Measurements from ENCODE around the gene IL6ST. TPM values are rescaled to one million over a fixed set of nuclear protein-coding genes. Genes with fewer than 3 reads are reported as not detected.
"Not testable (repeated sequence)": the region's sequence is repeated elsewhere in the genome, so short reads cannot be mapped to it uniquely, and the experiment has no call there.

IL6ST gene
- total RNA-seq, 1 donor from 2014 or later = 32.0 TPM

DNA sequence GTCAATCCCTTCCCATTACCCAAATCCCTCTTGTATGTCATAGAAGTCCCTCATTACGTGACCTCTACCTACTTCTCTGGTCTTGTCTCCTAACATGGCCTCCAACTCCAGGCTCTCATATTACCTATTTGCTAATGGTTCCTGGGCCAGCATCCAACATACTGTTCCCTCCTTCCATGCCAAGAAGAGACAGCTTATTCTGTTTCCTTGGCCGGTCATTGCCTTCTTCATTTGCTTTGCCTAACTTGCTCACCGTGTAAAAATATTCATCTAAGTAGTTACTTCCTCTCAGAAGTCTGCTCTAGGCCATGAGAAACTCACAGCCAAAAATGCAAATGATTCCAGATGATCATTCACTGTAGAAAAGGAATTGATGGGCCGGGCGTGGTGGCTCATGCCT lies 8.9 kb upstream of the IL6ST start:
- DNase-seq = no peak

DNA sequence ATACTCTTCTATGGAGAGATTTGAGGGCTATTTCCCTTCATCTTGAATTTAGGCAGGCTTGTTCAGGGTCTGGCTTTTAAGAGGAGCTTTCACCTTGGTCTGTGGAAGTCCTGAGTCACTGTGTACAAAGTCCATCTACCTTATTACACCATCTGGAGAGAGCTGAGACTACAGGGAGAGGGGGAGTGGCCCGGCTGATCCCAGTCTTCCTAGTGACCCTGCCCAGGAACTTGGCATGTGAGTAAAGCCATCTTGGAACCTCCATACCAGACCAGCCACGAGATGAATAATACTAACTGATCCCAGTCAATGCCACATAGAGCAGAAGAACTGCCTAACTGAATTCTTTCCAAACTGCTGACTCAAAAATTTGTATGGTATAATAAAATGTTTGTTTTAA lies 8.4 kb upstream of the IL6ST start:
- no peak for DNase-seq

DNA sequence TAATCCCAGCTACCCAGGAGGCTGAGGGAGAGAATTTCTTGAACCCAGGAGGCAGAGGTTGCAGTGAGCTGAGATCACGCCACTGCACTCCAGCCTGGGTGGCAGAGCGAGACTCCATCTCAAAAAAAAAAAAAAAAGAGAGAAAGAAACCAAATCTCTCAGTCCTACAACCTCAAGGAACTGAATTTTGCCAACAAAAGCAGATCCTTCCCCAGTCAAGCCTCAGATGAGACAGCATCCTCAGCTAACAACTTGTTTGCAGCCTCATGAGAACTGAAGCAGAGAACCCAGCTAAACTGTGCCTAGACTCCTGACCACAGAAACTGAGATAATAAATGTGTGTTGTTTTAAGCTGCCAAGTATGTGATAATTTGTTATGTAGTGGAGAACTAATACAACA lies 7.5 kb upstream of the IL6ST start:
- DNase-seq = no peak

DNA sequence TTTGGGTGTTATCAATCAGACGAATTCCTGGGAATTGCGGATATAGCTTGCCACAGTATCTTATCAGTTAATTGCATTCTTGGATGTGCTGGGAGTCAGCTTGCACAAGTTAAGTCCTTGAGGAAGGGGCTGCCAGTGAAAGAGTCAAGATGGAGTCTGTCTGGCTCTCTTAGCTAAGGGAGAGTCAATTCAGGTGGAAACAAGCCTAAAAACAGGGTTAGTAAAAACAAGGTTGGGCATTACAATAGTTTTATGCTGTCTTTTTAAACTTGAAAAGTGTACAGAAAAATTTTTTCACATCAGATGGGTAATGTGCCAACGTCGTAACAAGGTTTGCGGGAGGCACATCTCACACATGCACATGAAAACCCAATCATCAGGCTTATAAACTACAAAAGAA lies 5.5 kb upstream of the IL6ST start:
- DNase-seq = not testable (repeated sequence)

DNA sequence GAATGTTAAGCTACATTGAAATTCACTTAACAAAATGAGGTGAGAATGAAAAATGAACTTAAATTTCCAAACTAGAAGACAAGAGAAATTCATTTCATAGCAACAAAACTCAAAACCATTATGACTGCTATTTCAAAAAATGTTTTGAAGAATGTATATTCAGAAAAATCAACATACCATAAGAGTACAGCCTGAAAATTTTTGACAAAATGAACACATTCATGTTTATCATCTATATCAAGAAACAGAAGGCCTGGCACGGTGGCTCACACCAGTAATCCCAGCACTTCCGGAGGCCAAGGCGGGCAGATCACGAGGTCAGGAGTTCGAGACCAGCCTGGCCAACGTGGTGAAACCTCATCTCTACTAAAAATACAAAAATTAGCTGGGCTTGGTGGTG lies 4.2 kb upstream of the IL6ST start:
- DNase-seq = no peak

DNA sequence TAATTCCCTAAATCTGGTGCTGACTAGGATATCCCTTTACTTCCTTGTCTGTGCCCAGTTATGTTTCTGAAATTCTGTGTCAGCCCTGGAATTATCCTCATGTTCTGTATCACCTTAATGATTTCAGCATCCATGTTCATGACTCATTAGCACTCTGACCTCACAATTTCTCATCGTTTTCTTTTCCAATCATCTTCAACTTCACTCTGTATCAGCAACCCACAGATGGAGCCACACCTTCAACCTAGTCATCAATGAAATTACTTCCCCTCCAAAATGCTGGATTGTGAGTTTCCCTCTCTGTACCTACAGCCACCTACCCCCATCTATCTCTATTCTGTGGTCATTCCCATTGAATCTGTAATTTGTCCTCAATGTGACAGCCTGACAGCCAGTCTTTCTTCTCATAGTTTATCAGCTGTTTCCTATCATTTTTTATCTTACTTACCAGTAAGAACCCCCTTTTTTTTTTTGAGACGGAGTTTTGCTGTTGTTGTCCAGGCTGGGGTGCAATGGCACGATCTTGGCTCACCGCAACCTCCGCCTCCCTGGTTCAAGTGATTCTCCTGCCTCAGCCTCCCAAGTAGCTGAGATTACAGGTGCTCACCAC lies 3.1 kb upstream of the IL6ST start:
- no peak for DNase-seq

DNA sequence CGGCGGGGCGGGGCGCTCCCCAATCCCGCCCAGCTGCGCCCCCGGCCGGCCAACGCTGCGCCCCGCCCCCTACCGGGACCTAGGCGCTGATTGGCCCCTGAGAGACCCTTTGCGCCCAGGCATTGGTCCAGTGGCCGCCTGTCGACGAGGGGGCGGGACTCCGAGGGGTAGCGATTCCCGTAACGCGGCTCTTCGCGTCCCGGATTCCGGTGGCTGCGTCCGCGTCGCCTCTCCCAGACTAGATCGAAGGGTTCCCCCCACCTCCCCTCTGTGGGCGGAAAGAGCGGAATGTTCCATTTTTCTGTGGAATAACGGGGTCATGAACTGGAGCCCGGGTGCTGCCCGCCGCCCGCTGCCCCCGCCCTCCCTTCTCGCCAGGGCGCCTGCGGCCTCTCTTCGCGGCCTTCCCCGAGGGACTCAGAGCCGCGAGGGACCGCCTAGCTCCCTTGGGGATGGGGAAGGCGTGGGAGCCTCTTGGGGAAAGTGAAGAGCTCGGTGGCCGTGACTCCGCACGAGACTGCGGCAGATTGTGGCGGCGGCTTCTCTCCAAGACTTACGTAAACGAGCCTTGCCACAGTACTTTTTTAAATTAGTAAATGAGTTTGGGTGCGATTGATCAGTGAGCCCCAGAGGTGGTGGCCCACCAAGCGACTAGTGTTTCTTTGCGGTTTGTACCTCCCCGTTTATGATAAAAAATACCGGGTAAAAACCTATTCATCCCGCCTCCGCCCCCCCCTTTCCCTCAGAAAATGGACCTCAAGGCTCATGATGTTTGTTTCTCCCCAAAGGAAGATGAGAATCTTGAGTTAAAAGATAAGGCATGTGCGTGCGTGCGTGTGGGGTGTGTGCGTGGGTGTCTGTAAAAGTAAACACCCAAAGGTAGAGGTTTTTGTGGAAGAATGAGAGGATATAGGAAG lies 493 bp upstream of the IL6ST start:
- peak; percentile 97 for DNase-seq

DNA sequence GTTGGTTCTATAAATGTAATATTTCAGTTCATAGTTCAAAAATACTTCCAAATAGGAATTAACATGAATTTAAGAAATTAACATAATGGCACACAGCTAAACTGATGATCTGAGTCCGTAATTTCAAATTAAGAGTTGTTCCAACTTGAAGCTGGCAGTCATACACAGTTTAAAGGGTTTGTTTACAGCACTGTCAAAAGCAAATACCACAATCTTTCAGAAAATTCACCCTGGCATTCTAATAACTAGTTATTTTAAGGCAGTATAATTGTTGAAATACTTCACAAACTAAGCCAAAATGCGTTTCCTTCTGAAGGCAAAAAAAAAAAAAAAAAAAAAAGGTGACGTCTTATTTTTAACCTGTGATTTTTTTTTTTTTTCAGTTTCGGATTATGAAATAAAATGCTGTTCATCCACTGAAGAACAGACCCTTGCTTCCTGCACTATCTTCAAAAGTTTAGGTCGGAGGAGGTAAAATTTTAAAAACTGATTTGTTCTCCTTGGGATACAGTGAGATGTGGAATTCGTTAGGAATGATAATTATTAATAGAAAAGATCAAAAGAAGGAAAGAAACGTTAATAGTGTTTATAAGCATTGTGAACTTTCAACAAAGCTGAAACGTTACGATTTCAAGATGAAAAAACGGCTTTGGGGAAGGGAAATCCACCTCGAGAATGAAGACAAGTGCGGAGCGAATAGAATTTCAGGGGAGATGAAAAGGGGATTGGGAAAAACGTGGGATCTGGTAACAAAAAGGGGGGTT lies 850 bp downstream of the IL6ST start:
- DNase-seq = no peak

DNA sequence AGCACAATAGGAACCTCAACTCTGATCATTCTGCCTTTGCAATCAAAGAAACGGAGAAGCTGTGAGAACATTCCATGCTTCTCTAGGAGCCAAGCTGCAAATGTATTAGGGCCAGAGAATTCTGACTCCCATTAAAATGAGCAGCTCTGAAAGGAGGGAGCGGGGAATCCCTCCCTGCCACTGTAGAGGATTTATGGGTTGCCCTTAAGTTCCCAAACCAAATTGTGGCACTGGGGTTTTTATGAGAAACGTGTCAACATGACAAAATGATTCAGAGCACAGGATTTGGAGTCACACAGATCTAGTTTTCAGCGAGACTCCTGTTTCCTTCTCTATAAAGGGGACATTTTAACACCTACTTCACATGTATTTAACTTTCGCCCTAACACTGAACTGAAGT lies 1.8 kb downstream of the IL6ST start:
- no peak for DNase-seq

DNA sequence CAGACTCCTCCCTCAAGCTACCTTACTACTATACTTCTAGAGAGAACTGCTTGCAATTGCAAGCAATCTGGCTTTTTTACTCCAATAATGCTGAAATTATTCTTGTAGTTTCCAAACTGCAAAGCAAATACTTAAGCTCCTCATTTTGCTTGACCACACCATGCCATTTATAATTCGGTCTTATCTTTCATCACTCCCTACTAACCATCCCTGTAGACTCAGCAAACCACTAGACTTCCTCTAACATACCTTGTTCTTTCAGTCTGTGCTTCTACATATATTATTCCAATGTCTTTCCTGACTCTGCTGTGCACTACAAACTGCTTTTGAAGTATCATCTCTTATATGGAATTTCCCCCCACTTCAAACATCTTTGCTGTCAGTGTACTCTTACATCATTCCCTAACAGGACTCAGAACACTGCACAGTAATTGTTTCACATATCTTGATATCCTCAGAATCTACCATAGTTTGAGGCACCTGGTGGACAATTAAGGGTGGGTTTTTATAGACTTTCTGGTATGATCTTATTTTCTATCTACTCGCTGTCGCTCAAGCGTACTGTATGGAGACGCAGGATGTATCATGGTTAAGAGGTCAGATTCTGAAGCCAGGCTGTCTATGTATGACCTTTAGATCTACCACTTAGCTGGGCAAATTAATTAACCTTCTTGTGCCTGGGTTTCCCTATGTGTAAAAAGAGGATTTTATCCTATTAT lies 2.8 kb downstream of the IL6ST start:
- no peak for DNase-seq

DNA sequence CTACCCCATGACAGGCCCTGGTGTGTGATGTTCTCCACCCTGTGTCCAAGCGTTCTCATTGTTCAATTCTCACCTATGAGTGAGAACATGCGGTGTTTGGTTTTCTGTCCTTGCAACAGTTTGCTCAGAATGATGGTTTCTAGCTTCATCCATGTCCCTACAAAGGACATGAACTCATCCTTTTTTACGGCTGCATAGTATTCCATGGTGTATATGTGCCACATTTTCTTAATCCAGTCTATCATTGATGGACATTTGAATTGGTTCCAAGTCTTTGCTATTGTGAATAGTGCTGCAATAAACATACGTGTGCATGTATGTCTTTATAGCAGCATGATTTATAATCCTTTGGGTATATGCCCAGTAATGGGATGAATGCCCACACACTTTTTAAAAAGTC lies 3.9 kb downstream of the IL6ST start:
- DNase-seq = not testable (repeated sequence)

DNA sequence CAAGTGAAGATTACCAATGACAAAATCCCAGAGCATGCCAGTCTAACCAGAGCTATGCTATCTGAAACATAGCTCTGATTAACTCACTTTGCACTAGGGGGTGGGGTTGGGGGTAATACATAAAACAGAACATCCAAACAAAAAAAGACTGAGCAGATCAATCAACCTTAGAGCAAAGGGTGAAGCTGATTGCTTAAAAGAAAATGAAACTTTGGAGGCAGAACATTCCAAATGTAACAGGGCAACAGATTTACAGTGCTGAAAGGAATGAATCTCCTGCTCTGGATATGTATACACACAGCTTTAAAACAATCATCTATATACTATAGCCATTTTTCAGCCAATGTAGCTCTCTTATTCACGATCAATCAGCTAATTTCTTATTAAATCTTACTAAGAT lies 4.9 kb downstream of the IL6ST start:
- no peak for DNase-seq

DNA sequence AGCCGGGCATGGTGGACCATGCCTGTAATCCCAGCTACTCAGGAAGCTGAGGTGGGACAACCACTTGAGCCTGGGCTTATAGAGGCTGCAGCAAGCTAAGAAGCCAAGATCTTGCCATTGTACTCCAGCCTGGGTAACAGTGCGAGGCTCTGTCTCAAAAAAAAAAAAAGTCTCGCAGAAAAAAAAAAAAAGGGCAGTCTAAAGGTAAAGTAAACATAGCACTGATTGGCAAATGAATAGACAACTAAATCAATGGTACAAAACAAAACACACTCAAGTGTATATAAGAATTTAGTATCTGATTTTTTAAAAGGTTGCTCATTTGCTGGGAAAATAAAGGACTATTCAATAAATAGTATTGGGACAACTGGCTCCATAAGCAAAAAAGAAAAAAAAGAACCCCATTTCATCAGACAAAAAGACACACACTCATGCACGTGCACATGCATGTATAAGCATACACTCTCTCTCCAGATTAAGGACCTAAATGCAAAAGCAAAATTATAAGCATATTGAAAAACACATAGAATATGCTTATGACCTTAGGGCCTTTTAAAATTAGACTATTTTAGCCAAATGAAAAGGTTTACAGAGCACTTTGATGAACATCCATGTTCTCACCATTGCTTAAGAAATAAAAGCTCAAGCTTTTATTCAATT lies 5.7 kb downstream of the IL6ST start:
- DNase-seq = no peak

DNA sequence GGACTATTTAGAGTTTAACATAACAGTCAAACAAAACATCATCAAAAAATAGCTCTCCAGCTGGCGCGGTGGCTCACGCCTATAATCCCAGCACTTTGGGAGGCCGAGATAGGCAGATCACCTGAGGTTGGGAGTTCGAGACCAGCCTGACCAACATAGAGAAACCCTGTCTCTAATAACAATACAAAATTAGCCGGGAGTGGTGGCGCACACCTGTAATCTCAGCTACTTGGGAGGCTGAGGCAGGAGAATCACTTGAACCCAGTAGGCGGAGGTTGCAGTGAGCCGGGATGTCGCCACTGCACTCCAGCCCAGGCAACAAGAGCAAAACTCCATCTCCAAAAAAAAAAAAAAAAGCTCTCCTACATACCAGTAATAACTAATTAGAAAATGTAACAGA lies 6.3 kb downstream of the IL6ST start:
- not testable (repeated sequence) for DNase-seq

DNA sequence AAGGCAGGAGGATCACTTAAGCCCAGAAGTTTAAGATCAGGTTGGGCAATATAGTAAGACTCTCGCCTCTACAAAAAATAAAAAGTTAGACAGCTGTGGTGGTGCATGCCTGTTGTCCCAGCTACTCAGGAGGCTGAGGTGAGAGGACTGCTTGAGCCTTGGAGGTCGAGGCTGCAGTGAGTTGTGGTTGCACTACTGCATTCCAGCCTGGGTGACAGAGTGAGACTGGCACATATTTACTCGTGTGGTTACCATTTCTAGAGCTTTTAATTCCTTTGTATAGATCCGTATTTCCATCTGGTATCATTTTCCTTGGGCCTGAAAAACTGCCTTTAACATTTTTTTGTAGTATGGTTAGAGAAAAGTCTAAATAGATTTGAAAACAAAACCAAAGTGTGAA lies 7.8 kb downstream of the IL6ST start:
- DNase-seq = no peak

DNA sequence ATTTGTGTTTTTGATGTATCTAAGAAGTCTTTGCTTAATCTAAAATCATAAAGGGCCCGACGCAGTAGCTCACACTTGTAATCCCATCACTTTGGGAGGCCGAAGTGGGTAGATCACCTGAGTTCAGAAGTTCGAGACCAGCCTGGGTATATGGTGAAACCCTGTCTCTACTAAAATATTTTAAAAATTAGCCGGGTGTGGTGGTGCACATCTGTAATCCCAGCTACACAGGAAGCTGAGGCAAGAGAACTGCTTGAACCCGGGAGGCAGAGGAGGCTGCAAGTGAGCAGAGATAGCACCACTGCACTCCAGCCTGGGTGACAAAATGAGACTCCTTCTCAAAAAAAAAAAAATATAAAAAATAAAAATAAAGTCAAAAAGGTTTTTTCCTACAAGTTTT lies 9.6 kb downstream of the IL6ST start:
- no peak for DNase-seq

DNA sequence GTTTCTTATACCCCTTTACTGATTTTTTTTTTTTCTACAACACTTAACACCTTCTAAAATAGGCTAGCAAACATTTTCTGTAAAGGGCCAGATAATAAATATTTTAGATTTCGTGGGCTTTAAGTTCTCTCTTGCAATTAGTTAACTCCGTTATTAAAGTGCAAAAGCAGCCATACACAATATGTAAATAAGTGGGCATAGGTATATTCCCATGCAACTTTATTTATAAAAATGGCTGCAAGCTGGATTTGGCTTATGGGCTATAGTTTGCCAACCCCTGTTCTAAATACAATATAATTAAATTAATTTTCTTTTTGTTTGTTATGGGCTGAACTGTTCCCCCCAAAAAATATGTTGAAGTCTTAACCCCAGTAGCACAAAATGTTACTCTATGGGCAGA lies 10.8 kb downstream of the IL6ST start:
- no peak for DNase-seq

DNA sequence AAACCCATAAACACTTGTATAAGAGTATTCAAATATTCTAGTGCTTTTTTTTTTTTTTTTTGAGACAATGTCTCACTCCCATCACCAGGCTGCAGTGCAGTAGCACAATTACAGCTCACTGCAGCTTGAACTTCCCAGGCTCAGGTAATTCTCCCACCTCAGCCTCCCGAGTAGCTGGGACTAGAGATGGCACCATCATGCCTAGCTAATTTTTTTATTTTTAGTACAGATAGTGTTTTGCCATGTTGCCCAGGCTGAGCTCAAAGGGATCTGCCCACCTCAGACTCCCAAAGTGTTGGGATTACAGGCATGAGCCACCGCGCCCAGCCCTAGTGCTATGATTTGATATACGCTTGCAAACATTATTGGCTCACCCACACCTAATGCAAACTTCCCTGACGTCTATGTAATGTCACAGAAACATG lies 11.8 kb downstream of the IL6ST start:
- DNase-seq = no peak

DNA sequence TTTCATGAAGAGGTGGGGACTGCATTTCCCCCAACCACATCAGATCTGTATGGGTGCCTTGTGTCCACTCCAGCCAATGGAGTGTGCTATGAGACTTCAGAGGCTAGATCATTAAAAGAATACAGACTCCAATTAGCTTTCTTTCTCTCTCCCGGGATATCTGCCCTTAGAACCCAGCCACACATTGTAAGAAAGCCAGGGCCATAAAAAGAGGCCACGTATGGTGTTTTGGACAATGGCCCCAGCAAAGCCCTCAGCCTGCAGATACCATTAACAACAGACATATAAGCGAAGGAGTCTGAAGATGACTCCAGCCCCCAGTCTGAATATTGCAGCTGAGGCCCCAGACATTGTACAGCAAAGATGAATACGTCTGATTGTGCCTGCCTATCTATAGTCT lies 21.5 kb downstream of the IL6ST start:
- DNase-seq = no peak

DNA sequence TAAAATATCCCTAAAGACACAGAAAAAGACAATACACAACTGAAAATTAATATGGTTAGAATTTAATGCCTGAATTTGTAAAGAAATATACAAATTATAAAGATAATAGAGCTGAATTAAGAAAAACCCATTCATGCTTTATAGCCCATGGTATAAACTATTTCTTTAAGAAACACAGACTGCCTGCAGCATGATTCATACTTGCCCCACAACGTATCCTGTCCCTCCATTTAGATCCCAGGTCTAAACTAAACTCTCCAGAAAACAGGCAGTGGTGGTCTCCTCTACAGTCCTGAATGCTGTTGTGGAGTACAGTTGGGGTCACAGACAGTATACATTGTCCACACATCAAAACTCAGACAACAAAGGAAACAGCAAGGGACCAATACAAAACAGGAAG lies 24.8 kb downstream of the IL6ST start:
- no peak for DNase-seq

DNA sequence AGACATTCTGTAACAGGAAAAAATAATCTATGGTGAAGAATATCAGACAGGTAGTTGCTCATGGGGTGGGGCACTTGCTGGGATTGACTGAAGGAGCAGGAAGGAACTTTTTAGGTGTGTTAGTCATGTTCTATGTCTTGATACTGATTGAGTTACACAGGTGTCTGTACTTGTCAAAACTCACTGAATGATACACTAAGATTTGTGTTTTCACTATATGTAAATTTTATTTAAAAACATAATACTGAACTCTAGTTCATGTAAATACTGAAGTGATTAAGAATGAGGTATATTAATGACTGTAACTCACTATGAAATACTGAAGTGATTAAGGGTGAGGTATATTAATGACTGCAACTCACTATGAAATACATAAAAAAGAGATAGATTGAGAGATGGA lies 28.5 kb downstream of the IL6ST start:
- DNase-seq = no peak

DNA sequence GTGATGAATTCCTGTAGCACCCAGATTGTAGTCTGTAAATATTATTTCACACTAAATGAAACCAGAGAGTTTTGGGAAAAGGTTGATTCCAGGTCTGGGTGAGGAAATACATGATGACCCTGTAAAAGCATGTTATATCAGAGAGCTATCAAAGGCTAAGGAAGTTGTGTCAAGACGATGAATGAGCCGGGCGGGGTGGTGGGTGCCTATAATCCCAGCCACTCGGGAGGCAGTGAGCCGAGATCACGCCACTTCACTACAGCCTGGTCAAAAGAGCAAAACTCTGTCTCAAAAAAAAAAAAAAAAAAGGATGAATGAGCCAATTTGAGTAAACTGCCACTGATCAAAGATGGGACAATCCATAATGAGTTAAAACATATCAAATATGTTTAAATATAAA lies 29.2 kb downstream of the IL6ST start:
- no peak for DNase-seq
